Measurements from ENCODE around the gene WSCD2. TPM values are rescaled to one million over a fixed set of nuclear protein-coding genes. Genes with fewer than 3 reads are reported as not detected.

Gene WSCD2
- polyA plus RNA-seq, 1 donor (not counting 4 experiments of a cell fraction or from before 2014, with no cell fraction given), result not detected

DNA sequence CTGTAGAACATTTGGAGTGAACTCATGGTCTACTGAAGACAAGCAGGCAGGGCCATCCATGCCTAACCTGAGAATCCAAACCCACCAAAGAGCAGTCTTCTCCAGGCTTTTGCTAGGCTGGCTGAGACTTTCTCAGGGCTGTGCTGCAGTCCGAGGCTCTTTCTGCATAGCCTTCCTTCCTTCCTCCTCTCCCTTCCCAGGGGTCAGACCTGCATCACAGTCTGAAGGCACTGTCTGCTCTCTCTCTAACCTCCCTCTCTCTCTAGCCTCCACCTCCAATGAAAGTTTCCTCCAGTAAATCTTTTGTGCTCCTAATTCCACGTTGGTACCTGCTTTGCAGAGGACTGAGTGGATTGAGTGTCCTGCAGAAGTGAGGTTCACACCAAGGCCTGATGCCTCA is 6.4 kb upstream of the WSCD2 start:
- dilution Hi-C loops (cut with MboI; ENCODE audit: extremely low pct_ligation_motif_present, low sequenced_read_pairs), result no loop called here
- Histone ChIP-seq H3K9ac (ENCODE audit: control insufficient read depth, extremely low read depth, insufficient read depth, low read length) (no peak overlapping the region), H3K9me1 (ENCODE audit: control insufficient read depth, extremely low read depth, insufficient read depth, low read length) (no peaks in the 10 kb centered on the region), H3K4me3 (ENCODE audit: control insufficient read depth in 2 of 3, extremely low read depth in 1 of 3, insufficient read depth in 2 of 3, low read depth in 1 of 3, low read length in 3 of 3) (no peak overlapping the region), H3K4me1 (ENCODE audit: control insufficient read depth, extremely low read depth, insufficient read depth, low read length) (no peaks in the 10 kb centered on the region), H3K4me2 (ENCODE audit: control insufficient read depth, extremely low read depth, insufficient read depth, low read depth, low read length) (no peak overlapping the region), H4K20me1 (ENCODE audit: control insufficient read depth, extremely low read depth, insufficient read depth, low read length) (no peaks in the 10 kb centered on the region), H3K36me3 (ENCODE audit: control insufficient read depth in 2 of 2, extremely low read depth in 1 of 2, insufficient read depth in 2 of 2, low read length in 2 of 2) (no peaks in the 10 kb centered on the region), H3K27ac (ENCODE audit: control insufficient read depth, insufficient read depth, low read length) (no peak overlapping the region), H2AFZ (ENCODE audit: control insufficient read depth, low read length) (no peak overlapping the region), H3K9me3 (ENCODE audit: control insufficient read depth, low read depth, low read length) (no peaks in the 10 kb centered on the region), H3K27me3 (ENCODE audit: control insufficient read depth, extremely low read depth, insufficient read depth, low read length) (peaks cover 3% of the 10 kb centered on the region), H3K79me2 (ENCODE audit: control insufficient read depth, insufficient read depth, low read length) (no peaks in the 10 kb centered on the region)
- TF ChIP-seq EZH2 (IDR thresholded peaks at IDR 0.05; ENCODE audit: low read length), result no peak
- TF ChIP-seq, protein P1, sequence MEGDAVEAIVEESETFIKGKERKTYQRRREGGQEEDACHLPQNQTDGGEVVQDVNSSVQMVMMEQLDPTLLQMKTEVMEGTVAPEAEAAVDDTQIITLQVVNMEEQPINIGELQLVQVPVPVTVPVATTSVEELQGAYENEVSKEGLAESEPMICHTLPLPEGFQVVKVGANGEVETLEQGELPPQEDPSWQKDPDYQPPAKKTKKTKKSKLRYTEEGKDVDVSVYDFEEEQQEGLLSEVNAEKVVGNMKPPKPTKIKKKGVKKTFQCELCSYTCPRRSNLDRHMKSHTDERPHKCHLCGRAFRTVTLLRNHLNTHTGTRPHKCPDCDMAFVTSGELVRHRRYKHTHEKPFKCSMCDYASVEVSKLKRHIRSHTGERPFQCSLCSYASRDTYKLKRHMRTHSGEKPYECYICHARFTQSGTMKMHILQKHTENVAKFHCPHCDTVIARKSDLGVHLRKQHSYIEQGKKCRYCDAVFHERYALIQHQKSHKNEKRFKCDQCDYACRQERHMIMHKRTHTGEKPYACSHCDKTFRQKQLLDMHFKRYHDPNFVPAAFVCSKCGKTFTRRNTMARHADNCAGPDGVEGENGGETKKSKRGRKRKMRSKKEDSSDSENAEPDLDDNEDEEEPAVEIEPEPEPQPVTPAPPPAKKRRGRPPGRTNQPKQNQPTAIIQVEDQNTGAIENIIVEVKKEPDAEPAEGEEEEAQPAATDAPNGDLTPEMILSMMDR (optimal IDR thresholded peaks at IDR 0.05 in 1 of 3, IDR thresholded peaks at IDR 0.05 in 1 of 3, conservative IDR thresholded peaks at IDR 0.05 in 1 of 3; ENCODE audit: extremely low read depth in 1 of 3, insufficient read depth in 2 of 3, low read length in 3 of 3), result no peak
- FAIRE-seq (no peak), DNase-seq (ENCODE audit: low read depth, low spot score) (no peak)

DNA sequence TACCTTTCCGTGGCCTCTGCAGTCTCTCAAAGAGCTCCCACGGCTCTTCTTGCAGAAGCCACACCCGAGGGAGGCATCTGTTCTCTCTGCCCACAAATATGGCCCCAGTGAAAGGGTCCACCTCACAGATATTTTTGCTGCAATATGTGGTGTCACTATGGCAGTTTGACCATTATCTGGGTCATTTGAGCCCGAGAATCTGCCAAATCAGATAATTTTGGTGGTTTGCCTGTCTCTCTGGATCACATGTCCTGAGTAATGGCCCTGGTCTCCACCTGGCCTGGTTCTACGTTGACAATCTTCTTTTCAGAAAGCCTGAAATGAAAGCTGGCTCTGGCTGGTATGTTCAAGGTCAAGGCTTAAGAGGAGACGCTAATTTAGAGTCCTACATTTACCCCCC is 5.7 kb upstream of the WSCD2 start:
- Histone ChIP-seq H3K4me3 (ENCODE audit: control insufficient read depth in 2 of 3, extremely low read depth in 1 of 3, insufficient read depth in 2 of 3, low read depth in 1 of 3, low read length in 3 of 3) (no peak overlapping the region), H2AFZ (ENCODE audit: control insufficient read depth, low read length) (no peak overlapping the region), H3K9me1 (ENCODE audit: control insufficient read depth, extremely low read depth, insufficient read depth, low read length) (no peaks in the 10 kb centered on the region), H3K4me1 (ENCODE audit: control insufficient read depth, extremely low read depth, insufficient read depth, low read length) (no peaks in the 10 kb centered on the region), H3K79me2 (ENCODE audit: control insufficient read depth, insufficient read depth, low read length) (no peaks in the 10 kb centered on the region), H3K36me3 (ENCODE audit: control insufficient read depth in 2 of 2, extremely low read depth in 1 of 2, insufficient read depth in 2 of 2, low read length in 2 of 2) (no peaks in the 10 kb centered on the region), H3K9me3 (ENCODE audit: control insufficient read depth, low read depth, low read length) (no peaks in the 10 kb centered on the region), H4K20me1 (ENCODE audit: control insufficient read depth, extremely low read depth, insufficient read depth, low read length) (no peaks in the 10 kb centered on the region), H3K4me2 (ENCODE audit: control insufficient read depth, extremely low read depth, insufficient read depth, low read depth, low read length) (no peak overlapping the region), H3K27ac (ENCODE audit: control insufficient read depth, insufficient read depth, low read length) (no peak overlapping the region), H3K9ac (ENCODE audit: control insufficient read depth, extremely low read depth, insufficient read depth, low read length) (no peak overlapping the region), H3K27me3 (ENCODE audit: control insufficient read depth, extremely low read depth, insufficient read depth, low read length) (peaks cover 8% of the 10 kb centered on the region)
- DNase-seq (ENCODE audit: low read depth, low spot score), result no peak
- dilution Hi-C loops (cut with MboI; ENCODE audit: extremely low pct_ligation_motif_present, low sequenced_read_pairs), result no loop called here
- no peak for TF ChIP-seq EZH2 (IDR thresholded peaks at IDR 0.05; ENCODE audit: low read length)
- TF ChIP-seq, protein P1 (optimal IDR thresholded peaks at IDR 0.05 in 1 of 3, IDR thresholded peaks at IDR 0.05 in 1 of 3, conservative IDR thresholded peaks at IDR 0.05 in 1 of 3; ENCODE audit: extremely low read depth in 1 of 3, insufficient read depth in 2 of 3, low read length in 3 of 3), result no peak
- FAIRE-seq, result no peak
